ENCODE data around the gene TBC1D16. TPM values are rescaled to one million over a fixed set of nuclear protein-coding genes. Genes with fewer than 3 reads are reported as not detected.
"Not testable (repeated sequence)": the region's sequence is repeated elsewhere in the genome, so short reads cannot be mapped to it uniquely, and the experiment has no call there.

TBC1D16 gene
- total RNA-seq, 4 donors from 2014 or later = 9.1 to 28.0 (median 22.3) TPM

DNA sequence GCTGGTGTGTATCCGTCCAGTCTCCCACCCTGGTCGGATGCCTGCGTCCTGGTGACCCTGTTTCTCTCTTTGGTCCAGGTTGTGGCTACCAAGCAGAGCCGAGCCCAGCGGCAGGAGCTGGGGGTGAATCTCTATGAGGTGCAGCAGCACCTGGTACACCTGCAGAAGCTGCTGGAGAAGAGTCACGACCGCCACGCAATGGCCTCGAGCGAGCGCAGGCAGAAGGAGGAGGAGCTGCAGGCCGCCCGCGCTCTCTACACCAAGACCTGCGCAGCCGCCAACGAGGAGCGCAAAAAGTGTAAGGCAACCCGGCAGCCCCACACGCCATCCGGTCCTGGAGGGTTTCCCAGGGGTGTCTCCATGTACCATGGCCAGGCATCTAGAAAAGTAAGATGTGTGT is 14.3 kb upstream of the TBC1D16 start:
- TF ChIP-seq, protein P1, sequence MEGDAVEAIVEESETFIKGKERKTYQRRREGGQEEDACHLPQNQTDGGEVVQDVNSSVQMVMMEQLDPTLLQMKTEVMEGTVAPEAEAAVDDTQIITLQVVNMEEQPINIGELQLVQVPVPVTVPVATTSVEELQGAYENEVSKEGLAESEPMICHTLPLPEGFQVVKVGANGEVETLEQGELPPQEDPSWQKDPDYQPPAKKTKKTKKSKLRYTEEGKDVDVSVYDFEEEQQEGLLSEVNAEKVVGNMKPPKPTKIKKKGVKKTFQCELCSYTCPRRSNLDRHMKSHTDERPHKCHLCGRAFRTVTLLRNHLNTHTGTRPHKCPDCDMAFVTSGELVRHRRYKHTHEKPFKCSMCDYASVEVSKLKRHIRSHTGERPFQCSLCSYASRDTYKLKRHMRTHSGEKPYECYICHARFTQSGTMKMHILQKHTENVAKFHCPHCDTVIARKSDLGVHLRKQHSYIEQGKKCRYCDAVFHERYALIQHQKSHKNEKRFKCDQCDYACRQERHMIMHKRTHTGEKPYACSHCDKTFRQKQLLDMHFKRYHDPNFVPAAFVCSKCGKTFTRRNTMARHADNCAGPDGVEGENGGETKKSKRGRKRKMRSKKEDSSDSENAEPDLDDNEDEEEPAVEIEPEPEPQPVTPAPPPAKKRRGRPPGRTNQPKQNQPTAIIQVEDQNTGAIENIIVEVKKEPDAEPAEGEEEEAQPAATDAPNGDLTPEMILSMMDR (IDR thresholded peaks at IDR 0.05) = no peak
- TF ChIP-seq POLR2A (IDR thresholded peaks at IDR 0.05) = no peak
- DNase-seq (ENCODE audit: low spot score in 2 of 2) = no peak
- WGBS, 2 donors = 95 to 99% methylated on average over 21 of the region's 21 CpGs
- H3K4me3 ChIP-seq (ENCODE audit: low read depth, poor library complexity, severe bottlenecking) = no peak overlapping the region
- intact Hi-C loops (cut with DNase I; ENCODE audit: low total_unique reads) = loop anchor here (5.0 kb wide), 1 partner anchor 43 kb away; no protein-coding TSS in a partner anchor

DNA sequence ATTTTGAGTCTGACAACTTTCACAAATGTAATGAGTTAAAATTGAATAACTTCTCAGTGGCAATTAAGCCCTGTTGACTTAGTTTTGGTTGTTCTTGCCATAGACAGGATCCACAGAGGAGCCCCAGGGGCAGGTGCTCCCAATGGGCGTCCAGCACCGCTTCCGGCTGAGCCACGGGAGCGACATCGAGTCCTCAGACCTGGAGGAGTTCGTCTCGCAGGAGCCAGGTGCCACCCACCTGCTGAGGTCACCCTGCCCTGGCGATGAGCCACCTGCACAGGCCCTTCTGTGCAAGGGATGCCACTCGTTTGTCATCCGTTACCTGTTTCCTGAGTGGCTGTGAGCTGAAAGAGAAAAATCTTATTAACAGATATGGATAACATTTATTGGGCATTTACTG is 11.5 kb upstream of the TBC1D16 start:
- 92 to 93% methylated on average over 11 of the region's 11 CpGs for WGBS, 2 donors
- no peak overlapping the region for H3K4me3 ChIP-seq (ENCODE audit: low read depth, poor library complexity, severe bottlenecking)
- no peak for DNase-seq (ENCODE audit: low spot score in 2 of 2)
- TF ChIP-seq, protein P1 (IDR thresholded peaks at IDR 0.05) = no peak
- TF ChIP-seq POLR2A (IDR thresholded peaks at IDR 0.05) = no peak
- intact Hi-C loops (cut with DNase I; ENCODE audit: low total_unique reads) = loop anchor here (5.0 kb wide), 1 partner anchor 40 kb away; no protein-coding TSS in a partner anchor

DNA sequence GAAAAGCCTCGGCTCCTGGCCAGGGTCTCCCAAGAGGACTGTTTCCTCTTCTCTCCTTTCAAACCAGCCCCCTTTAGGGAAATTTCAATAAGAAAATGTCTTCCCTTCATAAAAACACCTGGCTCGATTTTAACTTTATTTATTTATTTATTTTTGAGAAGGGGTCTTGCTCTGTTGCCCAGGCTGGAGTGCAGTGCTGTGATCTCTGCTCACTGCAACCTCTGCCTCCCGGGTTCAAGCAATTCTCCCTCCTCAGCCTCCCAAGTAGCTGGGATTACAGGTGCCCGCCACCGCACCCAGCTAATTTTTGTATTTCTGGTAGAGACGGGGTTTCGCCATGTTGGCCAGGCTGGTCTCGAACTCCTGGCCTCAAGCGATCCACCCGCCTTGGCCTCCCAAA is 11.0 kb upstream of the TBC1D16 start:
- not testable (repeated sequence) for DNase-seq (ENCODE audit: low spot score in 2 of 2); H3K4me3 ChIP-seq (ENCODE audit: low read depth, poor library complexity, severe bottlenecking)
- intact Hi-C loops (cut with DNase I; ENCODE audit: low total_unique reads) = loop anchor here (5.0 kb wide), 1 partner anchor 39 kb away; no protein-coding TSS in a partner anchor
- 96% methylated on average over 10 of the region's 10 CpGs for WGBS, 2 donors

DNA sequence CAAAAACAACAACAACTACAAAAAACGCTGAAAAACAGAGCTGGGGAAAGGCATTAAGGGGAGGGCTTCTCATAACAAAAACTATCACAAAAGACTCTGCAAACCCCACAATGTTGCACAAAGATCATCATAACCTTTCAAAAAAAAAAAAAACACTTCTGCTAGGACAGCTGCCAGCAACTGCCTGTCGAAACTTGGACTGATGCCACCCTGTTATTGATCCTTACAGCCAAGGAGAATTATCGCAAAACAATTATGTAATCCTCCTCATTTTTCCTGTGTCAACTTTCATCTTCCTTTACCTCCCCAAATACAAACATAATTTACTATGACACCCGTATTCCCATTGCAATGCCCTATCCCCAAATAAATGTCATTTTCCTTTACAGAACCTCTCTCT is 10.0 kb upstream of the TBC1D16 start:
- no peak for DNase-seq (ENCODE audit: low spot score in 2 of 2)
- intact Hi-C loops (cut with DNase I; ENCODE audit: low total_unique reads) = loop anchor here (5.0 kb wide), 1 partner anchor 38 kb away; no protein-coding TSS in a partner anchor
- TF ChIP-seq POLR2A (IDR thresholded peaks at IDR 0.05) = no peak
- TF ChIP-seq, protein P1 (IDR thresholded peaks at IDR 0.05) = no peak
- WGBS, 2 donors = 62 to 73% methylated on average over 4 of the region's 4 CpGs
- no peak overlapping the region for H3K4me3 ChIP-seq (ENCODE audit: low read depth, poor library complexity, severe bottlenecking)

DNA sequence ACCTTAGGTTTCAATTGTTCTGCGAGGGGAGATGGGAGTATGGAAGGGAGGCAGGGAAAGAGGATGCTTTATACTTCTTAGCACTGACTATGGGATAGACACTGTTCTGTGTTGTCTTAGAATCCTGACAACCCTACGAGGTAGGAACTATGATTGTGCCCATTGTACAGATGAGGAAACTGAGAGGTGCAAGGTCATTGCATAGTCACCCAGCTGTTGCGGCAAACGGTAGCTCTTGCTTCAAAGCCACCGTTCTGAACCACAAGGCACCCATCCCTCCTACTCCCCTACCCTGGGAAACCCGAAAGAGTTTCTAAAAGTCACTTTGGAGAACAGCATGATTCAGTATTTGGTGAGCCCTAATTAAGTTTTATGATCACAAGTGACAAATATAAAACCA is 8.3 kb upstream of the TBC1D16 start:
- no peak for DNase-seq (ENCODE audit: low spot score in 2 of 2)
- WGBS, 2 donors = 95 to 96% methylated on average over 6 of the region's 6 CpGs
- intact Hi-C loops (cut with DNase I; ENCODE audit: low total_unique reads) = no loop called here
- no peak overlapping the region for H3K4me3 ChIP-seq (ENCODE audit: low read depth, poor library complexity, severe bottlenecking)
- TF ChIP-seq, protein P1 (IDR thresholded peaks at IDR 0.05) = no peak
- TF ChIP-seq POLR2A (IDR thresholded peaks at IDR 0.05) = no peak

DNA sequence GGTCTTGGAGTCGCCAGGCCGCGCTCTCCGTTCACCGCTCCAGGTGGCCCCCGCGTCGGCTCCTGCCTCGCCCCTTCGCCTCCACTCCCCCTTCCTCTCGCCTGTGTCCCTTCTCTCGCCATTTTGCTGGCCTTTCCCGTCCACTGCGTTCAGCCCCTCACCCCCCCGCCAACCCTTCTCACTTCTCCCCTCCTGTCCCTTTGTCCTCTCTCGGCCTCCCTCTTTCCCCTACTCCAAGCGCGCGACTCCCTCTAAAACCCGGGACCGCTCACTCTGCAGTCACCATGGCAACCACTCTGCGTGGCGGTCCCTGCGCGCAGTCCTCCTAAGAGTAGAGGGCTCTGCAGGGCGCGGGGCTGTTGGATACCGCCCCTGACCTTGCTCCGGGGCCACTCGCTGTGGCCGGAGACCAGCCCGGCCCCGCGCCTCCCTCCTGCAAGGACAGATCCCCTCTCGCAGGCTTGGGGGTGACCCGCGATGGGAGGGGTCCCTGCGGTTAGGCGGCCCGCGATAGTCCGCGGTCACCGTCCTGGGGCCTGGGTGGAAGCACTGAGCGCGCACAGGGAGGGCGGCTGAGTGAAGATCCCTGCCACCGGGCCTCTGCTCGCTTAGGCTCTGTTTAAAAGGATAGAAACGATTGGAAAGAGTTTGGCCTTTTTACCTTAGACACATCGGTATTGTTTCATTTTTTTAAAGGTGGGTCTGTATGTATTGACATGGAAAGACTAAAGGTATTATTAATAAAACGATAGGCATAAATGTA is 1.2 kb upstream of the TBC1D16 start:
- no peak for TF ChIP-seq POLR2A (IDR thresholded peaks at IDR 0.05)
- TF ChIP-seq, protein P1 (IDR thresholded peaks at IDR 0.05) = peak in 1 of 3 donors; percentile 54
- intact Hi-C loops (cut with DNase I; ENCODE audit: low total_unique reads) = no loop called here
- peak overlapping the region; percentile 69 for H3K4me3 ChIP-seq (ENCODE audit: low read depth, poor library complexity, severe bottlenecking)
- DNase-seq (ENCODE audit: low spot score in 2 of 2) = peak in 1 of 2 donors; percentile 87
- WGBS, 2 donors = 2% methylated on average over 50 to 51 of the region's 52 CpGs

All from lower leg skin (tissue), 4 donors.